Hematopoietic multipotent progenitor cell treated with erythropoietin and hydrocortisone succinate and interleukin-3 and kit ligand, for 15 days (in vitro differentiated cells): ENCODE measurements around the gene INO80D.
"Not testable (repeated sequence)": the region's sequence is repeated elsewhere in the genome, so short reads cannot be mapped to it uniquely, and the experiment has no call there.

Experiments used
- DNase-seq: peaks from one replicate; pipeline ENCODE4 v3.0.0-alpha.2; 2015; ENCODE audit warnings: low spot score

The INO80D gene

DNA sequence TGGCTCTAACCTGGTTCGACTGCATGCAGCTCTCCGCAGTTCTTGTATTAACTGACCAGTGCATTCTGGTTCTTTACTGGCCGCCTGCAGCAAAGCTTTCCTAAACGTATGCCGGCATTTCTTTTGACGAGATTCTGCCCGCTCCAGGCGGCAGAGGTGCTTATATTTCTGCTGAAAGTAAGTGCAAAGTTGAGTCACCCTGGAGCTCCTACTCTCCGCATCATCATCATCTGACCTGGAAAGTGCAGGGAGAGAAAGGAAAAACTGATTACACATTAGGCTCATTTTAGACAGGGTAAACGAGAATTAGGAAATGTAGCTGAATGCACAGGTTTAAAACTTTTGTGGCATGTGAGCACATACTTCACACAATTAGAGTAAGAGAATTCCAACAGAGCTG lies 57.9 kb downstream of the INO80D start:
- DNase-seq = no peak

GRCh38 chr2:206023183-206023582 lies 62.8 kb downstream of the INO80D start:
- DNase-seq = peak; percentile 21

- no peak for DNase-seq
These were observed 65.8 kb downstream of the INO80D start for GRCh38 chr2:206020171-206020570.

- not testable (repeated sequence) for DNase-seq
These were observed 70.2 kb downstream of the INO80D start for GRCh38 chr2:206015746-206016145.

DNA sequence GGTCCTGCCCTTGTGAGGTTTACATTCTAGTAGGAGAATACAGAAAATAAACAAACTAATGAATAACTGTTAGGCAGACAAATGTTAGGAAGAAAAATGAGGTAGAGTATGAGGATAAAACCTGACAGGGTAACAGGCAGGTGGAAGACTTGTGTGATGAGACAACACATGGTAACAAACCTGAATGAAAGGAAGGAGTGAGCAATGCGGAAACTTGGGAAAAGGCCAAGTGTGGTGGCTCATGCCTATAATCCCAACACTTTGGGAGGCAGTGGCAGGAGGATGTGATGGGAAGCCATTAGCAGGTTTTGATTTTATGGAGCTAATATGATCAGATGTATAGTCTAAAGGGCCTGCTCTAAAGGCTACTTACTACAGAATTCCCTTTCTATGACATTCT lies 74.2 kb downstream of the INO80D start:
- no peak for DNase-seq

DNA sequence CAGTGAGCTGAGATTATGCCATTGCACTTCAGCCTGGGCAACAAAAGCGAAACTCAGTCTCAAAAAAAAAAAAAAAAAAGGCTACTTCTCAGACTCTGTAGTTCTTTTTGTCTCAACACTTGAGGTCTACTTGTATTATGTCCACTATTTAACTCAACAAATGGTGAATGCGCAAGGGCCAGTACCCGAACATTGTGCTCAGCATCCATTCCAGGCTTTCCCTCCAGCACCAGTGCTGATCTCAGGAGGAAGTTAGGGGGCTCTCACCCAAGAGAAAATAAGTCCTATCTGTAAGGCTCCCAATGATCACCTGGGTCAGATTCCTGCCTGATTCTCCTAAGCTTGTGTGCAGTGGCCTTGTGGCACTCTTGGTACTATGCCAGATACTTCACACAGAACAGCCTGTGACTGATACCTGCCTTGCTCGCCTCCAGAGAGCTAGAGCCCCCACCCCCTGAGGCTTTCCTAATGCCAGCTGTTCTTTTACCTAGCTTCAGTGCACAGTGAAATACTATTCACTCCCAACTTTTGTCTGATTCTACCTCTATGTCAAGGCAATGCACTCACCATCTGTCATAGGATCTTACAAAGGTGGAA lies 74.9 kb downstream of the INO80D start:
- DNase-seq = no peak

- DNase-seq = peak; percentile 53
These were observed 81.8 kb downstream of the INO80D start for GRCh38 chr2:206004004-206004693.

DNA sequence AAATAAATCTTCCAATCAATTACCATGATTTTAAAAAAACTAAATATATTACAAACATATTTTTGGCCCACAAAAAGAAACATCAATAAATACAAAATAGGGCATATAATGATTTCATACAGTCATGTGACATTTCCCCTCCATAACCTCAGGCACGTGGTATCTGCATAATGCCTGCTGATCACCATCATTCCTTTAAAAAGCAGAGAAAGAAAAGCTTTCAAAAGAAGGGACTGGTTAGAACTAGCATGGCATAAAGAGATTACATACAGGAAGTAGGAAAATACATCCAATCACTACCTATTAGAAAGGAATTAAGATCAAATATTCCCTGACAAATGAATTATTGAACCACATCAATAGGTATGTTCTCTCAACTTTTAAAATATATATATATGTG lies 83.5 kb downstream of the INO80D start:
- DNase-seq = no peak

DNA sequence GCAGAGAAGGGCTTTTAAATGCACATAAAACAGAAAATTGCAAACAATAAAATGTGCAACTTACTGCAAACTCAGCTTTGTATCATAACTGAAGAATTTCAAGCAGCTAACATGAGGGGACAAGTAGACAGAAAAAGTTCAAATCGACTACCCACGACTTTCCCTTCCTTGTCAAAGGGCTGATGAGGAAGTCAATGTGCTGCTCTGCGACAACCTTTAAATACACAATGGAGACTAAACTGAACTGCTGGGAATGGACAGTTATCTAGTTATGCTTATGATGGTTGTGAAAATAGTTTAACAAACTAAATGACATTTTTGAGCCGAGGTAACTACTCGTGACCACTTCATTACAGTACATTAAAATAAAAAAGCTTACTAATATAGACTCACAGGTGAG lies 84.1 kb downstream of the INO80D start:
- no peak for DNase-seq

DNA sequence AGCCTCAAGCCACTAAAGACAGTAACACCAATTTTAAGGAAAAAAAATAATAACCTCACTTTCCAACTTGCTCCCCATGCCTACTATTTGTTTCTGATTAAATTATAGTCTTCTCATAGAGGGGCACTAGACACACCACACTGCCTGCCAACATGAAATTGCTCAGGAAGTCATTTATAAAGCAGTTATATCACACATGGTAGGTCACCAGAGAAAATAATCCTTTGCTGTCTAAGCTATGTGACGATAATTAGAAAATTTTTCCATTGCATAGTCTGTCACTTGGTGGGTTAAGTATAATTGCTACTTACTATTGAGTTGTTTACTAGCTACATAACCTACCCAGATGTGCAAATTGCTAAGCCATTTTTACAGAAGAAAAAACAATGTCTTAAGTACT lies 85.2 kb downstream of the INO80D start:
- no peak for DNase-seq

GRCh38 chr2:205998583-205998982 lies 87.4 kb downstream of the INO80D start:
- DNase-seq = no peak

DNA sequence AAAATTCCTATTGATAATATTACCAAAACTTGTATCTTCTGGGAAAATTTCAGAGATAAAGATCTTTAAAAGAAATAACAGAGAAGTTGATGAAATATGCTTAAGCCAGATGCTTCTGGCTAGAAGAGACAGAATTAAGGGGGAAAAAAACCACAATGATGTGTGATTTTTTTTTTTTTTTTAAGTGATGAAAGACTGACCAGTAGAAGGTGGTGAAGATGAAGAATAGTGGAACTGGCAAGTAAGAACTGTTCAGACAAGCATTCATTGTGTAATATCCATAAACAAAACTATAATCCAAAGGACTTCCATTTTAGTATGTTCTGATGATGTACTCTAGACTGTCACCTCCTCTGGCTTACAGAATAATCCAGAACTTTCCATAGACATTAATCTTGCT lies 89.8 kb downstream of the INO80D start:
- no peak for DNase-seq

GRCh38 chr2:205995260-205995659 lies 90.7 kb downstream of the INO80D start:
- no peak for DNase-seq

DNA sequence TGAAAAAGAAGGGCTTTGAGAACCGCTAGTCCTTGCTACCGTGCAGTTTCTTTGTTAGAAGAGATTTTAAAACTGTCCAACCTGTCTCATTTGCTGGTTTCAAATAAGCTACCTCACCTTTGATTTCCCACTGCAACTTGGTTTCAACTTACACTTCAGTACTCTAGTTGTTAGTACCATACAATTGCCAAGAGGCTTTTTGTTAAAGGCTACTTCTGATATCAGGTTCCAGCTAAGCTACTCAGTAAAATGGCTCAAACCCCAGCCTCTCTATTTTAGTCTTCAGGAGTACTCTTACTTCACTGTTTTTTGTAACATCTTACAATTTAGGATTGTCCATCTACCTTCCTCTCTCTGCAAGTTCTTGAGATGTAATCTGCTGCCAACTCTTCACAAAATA lies 91.6 kb downstream of the INO80D start:
- no peak for DNase-seq

DNA sequence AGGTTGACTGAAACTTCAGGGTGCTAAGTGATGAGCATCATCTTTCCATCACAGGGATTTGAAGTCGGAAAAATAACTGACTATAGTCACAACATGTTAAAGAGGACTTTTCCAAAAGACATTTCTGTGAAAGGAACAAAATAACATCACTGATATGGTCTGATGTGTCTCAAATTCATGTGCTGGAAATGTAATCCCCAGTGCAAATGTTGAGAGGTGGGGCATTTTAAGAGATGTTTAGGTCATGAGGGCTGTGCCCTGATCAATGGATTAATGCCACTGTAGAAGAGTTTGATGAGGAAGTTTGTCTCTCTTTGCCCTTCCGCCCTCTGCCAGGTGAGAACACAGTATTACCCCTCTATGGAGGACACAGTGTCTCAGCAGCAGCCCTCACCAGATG lies 95.9 kb downstream of the INO80D start:
- no peak for DNase-seq

- DNase-seq = no peak
These were observed 96.5 kb downstream of the INO80D start for GRCh38 chr2:205989271-205990071.

DNA sequence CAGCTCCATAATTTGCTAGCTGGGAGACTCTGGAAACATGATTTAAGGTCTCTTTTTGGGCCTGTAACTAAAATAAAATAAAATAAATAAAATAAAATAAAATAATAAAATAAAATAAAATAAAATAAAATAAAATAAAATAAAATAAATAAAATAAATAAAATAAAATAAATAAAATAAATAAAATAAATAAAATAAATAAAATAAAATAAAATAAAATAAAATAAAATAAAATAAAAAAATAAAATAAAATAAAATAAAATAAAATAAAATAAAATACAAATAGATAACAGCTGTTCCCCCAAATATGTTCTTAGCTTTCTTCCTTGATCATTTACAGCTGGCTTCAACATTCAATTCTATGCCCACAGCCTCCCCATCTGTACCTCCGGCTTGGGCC lies 97.3 kb downstream of the INO80D start:
- DNase-seq = not testable (repeated sequence)

DNA sequence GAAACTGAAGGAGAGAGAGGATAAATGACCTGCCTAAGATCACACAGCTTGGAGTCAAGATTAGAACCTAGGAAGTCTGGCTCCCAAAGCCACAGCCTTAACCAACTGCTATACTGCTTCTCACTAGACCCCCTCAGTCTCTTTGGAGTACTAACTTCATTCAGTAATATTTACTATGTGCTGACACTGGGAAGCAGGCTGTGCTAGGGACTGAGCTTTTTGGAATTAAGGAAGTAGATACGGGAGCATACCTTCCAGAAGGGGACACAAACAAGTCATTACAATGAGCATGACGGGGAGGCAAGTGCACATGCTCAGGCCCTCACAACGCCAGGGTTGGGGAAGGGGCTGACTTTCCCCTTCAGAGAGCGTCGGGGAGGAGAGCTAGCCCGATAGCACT lies 97.7 kb downstream of the INO80D start:
- no peak for DNase-seq

DNA sequence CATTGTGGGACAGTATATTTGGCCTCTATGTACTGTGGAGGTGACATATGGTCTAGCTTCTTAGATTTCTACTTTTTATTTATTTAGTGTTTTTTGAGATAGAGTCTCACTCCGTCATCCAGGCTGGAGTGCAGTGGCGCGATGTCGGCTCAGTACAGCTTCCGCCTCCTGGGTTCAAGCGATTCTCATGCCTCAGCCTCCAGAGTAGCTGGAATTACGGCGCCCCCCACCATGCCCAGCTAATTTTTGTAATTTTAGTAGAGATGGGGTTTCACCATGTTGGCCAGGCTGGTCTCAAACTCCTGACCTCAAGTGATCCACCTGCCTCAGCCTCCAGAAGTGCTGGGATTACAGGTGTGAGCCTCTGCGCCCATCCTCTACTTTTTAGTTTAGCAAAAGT lies 99.6 kb downstream of the INO80D start:
- not testable (repeated sequence) for DNase-seq

DNA sequence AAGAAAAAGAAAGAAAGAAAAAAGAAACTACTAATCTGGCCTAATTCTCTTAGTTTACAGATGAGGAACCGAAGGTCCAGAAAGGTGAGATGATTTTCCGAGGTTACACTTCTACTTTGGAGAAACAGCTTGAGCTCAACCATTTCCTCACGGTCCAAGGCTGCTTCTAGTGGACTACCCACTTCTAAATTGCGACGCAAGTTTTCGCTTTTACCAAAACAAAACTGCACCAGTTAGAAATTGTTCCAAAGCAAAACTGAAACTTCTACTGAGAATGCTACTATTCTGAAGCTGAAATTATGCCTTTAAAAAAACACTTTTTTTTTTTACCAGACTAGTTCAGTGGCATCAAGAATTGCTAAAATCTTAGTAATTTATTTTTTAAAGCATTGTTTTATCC lies 101.6 kb downstream of the INO80D start:
- DNase-seq = no peak

GRCh38 chr2:205982776-205983327 lies 103.1 kb downstream of the INO80D start:
- DNase-seq = no peak

GRCh38 chr2:205978728-205979127 lies 107.2 kb downstream of the INO80D start:
- DNase-seq = not testable (repeated sequence)

- DNase-seq = not testable (repeated sequence)
These were observed 108.3 kb downstream of the INO80D start for GRCh38 chr2:205977699-205978098.
